DLD1 (cell line): ENCODE data around the gene PARD6G.

Experiments
- in situ Hi-C: cut with HindIII; loops from 2 replicates; pipeline ENCODE4 v1.10.0; 2017; ENCODE audit warnings: low sequenced_read_pairs

The PARD6G gene

GRCh38 chr18:80149667-80150066, 97.6 kb downstream of the PARD6G start:
- in situ Hi-C loops: no loop called here

- in situ Hi-C loops: no loop called here
Measured at GRCh38 chr18:80148326-80149199, 98.8 kb downstream of the PARD6G start.

- in situ Hi-C loops: no loop called here
Measured at GRCh38 chr18:80147418-80148325, 99.6 kb downstream of the PARD6G start.

- in situ Hi-C loops: no loop called here
Measured at GRCh38 chr18:80147037-80147417, 100.3 kb downstream of the PARD6G start.

GRCh38 chr18:80145196-80145804, 102.0 kb downstream of the PARD6G start:
- in situ Hi-C loops: no loop called here

- in situ Hi-C loops: no loop called here
Measured at GRCh38 chr18:80143881-80144280, 103.4 kb downstream of the PARD6G start.

- in situ Hi-C loops: no loop called here
Measured at GRCh38 chr18:80140455-80140985, 106.8 kb downstream of the PARD6G start.

- in situ Hi-C loops: no loop called here
Measured at GRCh38 chr18:80137976-80138375, 109.3 kb downstream of the PARD6G start.

- in situ Hi-C loops: no loop called here
Measured at GRCh38 chr18:80137137-80137536, 110.2 kb downstream of the PARD6G start.

GRCh38 chr18:80136679-80137078, 110.6 kb downstream of the PARD6G start:
- in situ Hi-C loops: no loop called here

- in situ Hi-C loops: no loop called here
Measured at GRCh38 chr18:80135136-80135535, 112.2 kb downstream of the PARD6G start.

- in situ Hi-C loops: no loop called here
Measured at GRCh38 chr18:80133124-80133523, 114.2 kb downstream of the PARD6G start.

- in situ Hi-C loops: no loop called here
Measured at GRCh38 chr18:80132180-80132812, 115.0 kb downstream of the PARD6G start.

GRCh38 chr18:80130555-80130954, 116.8 kb downstream of the PARD6G start:
- in situ Hi-C loops: no loop called here

- in situ Hi-C loops: no loop called here
Measured at GRCh38 chr18:80129672-80130367, 117.5 kb downstream of the PARD6G start.

GRCh38 chr18:80127635-80128034, 119.7 kb downstream of the PARD6G start:
- in situ Hi-C loops: no loop called here

- in situ Hi-C loops: no loop called here
Measured at GRCh38 chr18:80126797-80127196, 120.5 kb downstream of the PARD6G start.

GRCh38 chr18:80124131-80124530, 123.2 kb downstream of the PARD6G start:
- in situ Hi-C loops: no loop called here

GRCh38 chr18:80120932-80121331, 126.4 kb downstream of the PARD6G start:
- in situ Hi-C loops: no loop called here

GRCh38 chr18:80119111-80119510, 128.2 kb downstream of the PARD6G start:
- in situ Hi-C loops: no loop called here
